Liver (tissue), 3 donors: ENCODE data around the gene KRTCAP3.

Source experiments
- CTCF ChIP-seq: fragments of 150-350 bp; IDR thresholded peaks from 2 replicates; pipeline ENCODE4 v1.5.1; 2017; ENCODE audit warnings: improper control_type of control experiment, low read depth, low read length; ENCODE audit not compliant: missing input control
- RAD21 ChIP-seq, 2 donors: IDR thresholded peaks; 2 replicates each; pipeline ENCODE4 v1.6.1; 2016; ENCODE audit warnings: antibody characterized with exemption in 2 of 2, mild to moderate bottlenecking in 2 of 2
- REST ChIP-seq: IDR thresholded peaks from 2 replicates; pipeline ENCODE4 v1.6.1; 2016; ENCODE audit warnings: antibody characterized with exemption, mild to moderate bottlenecking
- SP1 ChIP-seq: IDR thresholded peaks from 2 replicates; pipeline ENCODE4 v1.6.1; 2018; ENCODE audit warnings: antibody characterized with exemption, mild to moderate bottlenecking
- TF ChIP-seq, protein P1 (sequence below): IDR thresholded peaks from 2 replicates; pipeline ENCODE4 v1.6.1; 2016; ENCODE audit warnings: antibody characterized with exemption
- donor health status: healthy.
- donor health status: healthy.

GRCh38 chr2:27409321-27410073, 32.7 kb upstream of the KRTCAP3 start, which contains the start of gene PPM1G:
- TF ChIP-seq CTCF (no peak), REST (peak; percentile 48), RAD21 (IDR thresholded peaks at IDR 0.05) (no peak), SP1 (peak; percentile 59)
- TF ChIP-seq, protein P1, sequence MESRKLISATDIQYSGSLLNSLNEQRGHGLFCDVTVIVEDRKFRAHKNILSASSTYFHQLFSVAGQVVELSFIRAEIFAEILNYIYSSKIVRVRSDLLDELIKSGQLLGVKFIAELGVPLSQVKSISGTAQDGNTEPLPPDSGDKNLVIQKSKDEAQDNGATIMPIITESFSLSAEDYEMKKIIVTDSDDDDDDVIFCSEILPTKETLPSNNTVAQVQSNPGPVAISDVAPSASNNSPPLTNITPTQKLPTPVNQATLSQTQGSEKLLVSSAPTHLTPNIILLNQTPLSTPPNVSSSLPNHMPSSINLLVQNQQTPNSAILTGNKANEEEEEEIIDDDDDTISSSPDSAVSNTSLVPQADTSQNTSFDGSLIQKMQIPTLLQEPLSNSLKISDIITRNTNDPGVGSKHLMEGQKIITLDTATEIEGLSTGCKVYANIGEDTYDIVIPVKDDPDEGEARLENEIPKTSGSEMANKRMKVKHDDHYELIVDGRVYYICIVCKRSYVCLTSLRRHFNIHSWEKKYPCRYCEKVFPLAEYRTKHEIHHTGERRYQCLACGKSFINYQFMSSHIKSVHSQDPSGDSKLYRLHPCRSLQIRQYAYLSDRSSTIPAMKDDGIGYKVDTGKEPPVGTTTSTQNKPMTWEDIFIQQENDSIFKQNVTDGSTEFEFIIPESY, result peak; percentile 98
